Fibroblast of mammary gland (primary cell): ENCODE results near the gene DDX27.

Experiments
- DNase-seq: peaks from one replicate; pipeline ENCODE4 v3.0.0-alpha.2; 2010; ENCODE audit warnings: low read depth
- H3K4me3 ChIP-seq: 2 replicates; pipeline ENCODE4 v1.5.1; 2011; ENCODE audit warnings: low read depth, mild to moderate bottlenecking, low read length, moderate library complexity; ENCODE audit not compliant: control insufficient read depth
- TF ChIP-seq, protein P1 (sequence below): conservative IDR thresholded peaks from 2 replicates; pipeline ENCODE4 v1.5.1; 2011; ENCODE audit warnings: low read depth, low read length, inconsistent platforms; ENCODE audit not compliant: control insufficient read depth, insufficient read depth

DDX27 gene

DNA sequence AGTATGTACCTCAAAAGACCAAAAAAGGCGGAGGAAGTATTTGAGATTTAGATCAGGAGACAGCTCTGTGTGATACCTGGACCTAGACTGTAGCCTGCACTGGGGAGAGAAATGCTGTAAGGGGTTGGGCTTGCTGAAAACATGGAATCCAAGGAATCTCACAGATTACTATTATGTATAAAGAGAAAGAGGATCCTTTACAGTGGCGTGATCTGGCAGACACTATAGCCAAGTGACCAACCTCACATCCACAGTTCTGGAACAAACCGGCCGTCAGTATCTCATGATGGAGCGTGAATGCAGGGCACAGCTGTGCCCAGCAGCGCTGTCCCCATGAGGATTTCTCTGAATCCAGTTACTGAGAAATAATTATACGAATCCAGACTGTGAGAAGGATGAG is 12.3 kb downstream of the DDX27 start:
- DNase-seq, result no peak
- H3K4me3 ChIP-seq, result no peak overlapping the region
- TF ChIP-seq, protein P1, sequence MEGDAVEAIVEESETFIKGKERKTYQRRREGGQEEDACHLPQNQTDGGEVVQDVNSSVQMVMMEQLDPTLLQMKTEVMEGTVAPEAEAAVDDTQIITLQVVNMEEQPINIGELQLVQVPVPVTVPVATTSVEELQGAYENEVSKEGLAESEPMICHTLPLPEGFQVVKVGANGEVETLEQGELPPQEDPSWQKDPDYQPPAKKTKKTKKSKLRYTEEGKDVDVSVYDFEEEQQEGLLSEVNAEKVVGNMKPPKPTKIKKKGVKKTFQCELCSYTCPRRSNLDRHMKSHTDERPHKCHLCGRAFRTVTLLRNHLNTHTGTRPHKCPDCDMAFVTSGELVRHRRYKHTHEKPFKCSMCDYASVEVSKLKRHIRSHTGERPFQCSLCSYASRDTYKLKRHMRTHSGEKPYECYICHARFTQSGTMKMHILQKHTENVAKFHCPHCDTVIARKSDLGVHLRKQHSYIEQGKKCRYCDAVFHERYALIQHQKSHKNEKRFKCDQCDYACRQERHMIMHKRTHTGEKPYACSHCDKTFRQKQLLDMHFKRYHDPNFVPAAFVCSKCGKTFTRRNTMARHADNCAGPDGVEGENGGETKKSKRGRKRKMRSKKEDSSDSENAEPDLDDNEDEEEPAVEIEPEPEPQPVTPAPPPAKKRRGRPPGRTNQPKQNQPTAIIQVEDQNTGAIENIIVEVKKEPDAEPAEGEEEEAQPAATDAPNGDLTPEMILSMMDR, result no peak

DNA sequence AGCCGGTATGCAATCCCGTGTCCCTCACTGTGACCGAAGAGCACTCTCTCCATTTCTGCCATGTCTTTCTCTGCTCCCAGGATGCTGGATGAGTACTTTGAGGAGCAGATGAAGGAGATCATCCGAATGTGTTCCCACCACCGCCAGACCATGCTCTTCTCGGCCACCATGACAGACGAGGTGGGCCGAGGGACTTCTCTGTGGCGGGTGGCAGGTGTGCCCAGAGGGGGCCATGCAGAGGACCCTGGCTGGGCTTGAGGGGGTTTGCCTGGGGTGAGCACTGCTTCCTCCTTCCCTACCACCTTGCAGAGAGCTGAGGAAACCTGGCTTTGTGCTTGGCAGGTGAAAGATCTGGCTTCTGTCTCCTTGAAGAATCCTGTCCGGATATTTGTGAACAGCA is 14.0 kb downstream of the DDX27 start:
- TF ChIP-seq, protein P1, result no peak
- DNase-seq, result no peak
- H3K4me3 ChIP-seq, result no peak overlapping the region

DNA sequence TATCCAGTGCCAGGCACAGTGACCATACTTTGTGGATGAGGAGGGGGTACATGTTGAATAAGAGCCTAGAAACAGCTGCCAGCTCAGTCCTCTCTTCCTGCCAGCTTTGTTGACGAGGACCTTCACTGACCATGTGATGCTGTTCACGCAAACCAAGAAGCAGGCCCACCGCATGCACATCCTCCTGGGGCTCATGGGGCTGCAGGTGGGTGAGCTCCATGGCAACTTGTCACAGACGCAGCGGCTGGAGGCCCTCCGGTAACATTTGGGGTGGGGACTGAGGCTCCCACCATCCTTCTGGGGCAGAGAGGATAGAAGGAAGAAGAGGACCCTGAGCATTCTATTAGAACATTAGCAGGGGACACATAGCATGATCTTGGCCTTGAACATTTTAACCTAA is 15.6 kb downstream of the DDX27 start:
- TF ChIP-seq, protein P1, result no peak
- no peak for DNase-seq

DNA sequence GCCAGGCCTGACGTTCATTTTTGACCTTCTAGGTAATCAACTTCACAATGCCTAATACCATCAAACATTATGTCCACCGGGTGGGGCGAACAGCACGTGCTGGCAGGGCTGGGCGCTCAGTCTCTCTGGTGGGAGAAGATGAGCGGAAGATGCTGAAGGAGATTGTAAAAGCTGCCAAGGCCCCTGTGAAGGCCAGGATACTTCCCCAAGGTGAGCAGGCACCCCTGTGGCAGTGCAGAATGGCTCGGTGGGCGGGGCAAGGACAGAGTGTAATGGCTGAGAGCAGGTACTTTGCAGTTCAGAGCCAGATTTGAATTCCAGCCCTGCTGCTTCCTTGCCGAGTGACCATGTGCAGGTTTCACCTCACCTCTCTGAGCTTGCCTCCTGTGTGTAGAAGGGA is 17.1 kb downstream of the DDX27 start:
- no peak overlapping the region for H3K4me3 ChIP-seq
- no peak for DNase-seq
- TF ChIP-seq, protein P1, result no peak

More for the DNA sequence above, 15.6 kb downstream of the DDX27 start:
- H3K4me3 ChIP-seq, result no peak overlapping the region

DNA sequence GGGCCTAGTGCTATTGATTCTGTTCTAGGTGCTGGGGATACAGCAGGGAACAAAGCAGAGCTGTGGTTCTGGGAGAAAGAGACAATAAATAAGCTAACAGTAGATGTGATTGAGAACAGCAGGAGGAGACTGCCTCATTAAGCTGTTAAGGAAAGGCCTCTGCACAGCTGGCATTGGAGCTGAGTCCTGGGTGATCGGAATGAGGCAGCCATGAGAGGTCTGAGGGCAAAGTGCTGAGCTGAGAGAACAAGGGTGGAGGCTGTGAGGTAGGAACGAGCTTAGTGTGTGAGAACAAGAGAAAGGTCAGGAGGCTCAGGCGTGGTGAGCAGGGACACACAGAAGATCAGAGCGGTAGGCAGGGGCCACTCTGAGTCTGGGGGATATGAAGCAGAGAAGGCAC is 18.3 kb downstream of the DDX27 start:
- H3K4me3 ChIP-seq, result no peak overlapping the region
- no peak for DNase-seq
- TF ChIP-seq, protein P1, result no peak

DNA sequence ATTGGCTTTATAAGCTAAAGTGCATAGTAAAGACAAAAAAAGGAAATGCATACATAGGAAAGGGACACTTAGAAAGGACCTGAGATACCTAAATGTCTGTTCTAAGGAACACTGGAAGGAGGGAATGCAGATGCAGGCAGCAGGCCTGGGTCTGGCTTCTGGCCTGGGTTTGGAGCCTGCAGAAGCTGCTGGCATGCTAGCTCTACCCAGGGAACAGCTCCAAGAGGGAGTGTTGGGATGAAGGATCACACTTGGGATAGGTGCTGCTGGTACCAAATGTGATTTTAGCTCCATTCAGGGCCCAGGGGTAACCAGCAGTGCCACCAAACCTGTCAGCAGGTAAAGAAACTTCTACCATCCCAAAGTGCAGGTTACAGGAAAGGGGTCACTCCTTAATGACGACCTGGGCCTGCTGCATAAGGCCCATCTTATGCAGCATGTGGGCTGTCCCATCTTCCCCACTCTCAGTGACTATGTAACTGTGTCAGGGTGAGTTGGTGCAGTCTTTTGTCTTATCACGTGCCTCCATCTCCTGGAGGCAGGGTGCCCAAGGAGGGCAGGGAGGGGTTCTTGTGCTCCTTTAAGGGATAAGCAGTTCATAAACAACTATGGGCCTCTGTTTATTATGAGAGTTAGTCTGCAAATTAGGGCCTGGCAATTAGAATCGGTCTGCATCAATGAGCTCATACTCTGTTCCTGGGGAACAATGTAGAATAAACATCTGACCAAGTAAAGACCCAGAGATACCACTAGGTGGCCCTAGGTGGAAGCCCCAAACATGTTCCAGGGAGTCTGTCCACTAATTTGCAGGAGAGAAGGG is 26.9 kb downstream of the DDX27 start:
- no peak overlapping the region for H3K4me3 ChIP-seq
- TF ChIP-seq, protein P1, result peak; percentile 86
- DNase-seq, result peak; percentile 68
